SK-N-SH (cell line): ENCODE results near the gene LYRM2. TPM values are rescaled to one million over a fixed set of nuclear protein-coding genes. Genes with fewer than 3 reads are reported as not detected.

Experiments
- CTCF ChIA-PET: fragments of 300-600, 350-600 bp; formaldehyde crosslinking; extraction: SDS; loops from one replicate; lab custom pipeline; 2021; lab: Yijun Ruan, JAX
- POLR2A ChIA-PET: fragments of 350-600 bp; sonication (Branson Sonifier 250); formaldehyde crosslinking; extraction: SDS; loops from one replicate; lab custom pipeline; 2020; ENCODE audit warnings: antibody characterized with exemption, inconsistent platforms; lab: Yijun Ruan, JAX
- DNase-seq: peaks from one replicate; pipeline ENCODE4 v3.0.0; 2012
- H2AFZ ChIP-seq: fragments of 200-600 bp; sonication (generic); 2 replicates; pipeline ENCODE4 v1.8.1; 2016; ENCODE audit warnings: antibody characterized with exemption, mild to moderate bottlenecking, low read depth
- H3F3A ChIP-seq: fragments of 200-600 bp; sonication (generic); replicated peaks from 2 replicates; pipeline ENCODE3; 2016; ENCODE audit warnings: antibody characterized with exemption, mild to moderate bottlenecking; ENCODE audit not compliant: insufficient read depth
- H3K27ac ChIP-seq, 2 experiments: fragments of 200-500 bp in 1 of 2; fragments of 200-600 bp in 1 of 2; sonication (Bioruptor generic) in 1 of 2; sonication (generic), shearing (Covaris generic) in 1 of 2; 2 replicates each; pipeline versions ENCODE4 v1.5.1 to v1.6.1; 2014 to 2016; ENCODE audit warnings: low read depth in 2 of 2, inconsistent platforms in 1 of 2, low read length in 1 of 2, mild to moderate bottlenecking in 1 of 2, mixed read lengths in 1 of 2
- H3K27me3 ChIP-seq: fragments of 200-600 bp; sonication (generic), shearing (Covaris generic); 2 replicates; pipeline ENCODE4 v1.6.1; 2016; ENCODE audit warnings: mixed run types; ENCODE audit not compliant: insufficient read depth
- H3K36me3 ChIP-seq, 2 experiments: fragments of 200-500 bp in 1 of 2; fragments of 200-600 bp in 1 of 2; sonication (Bioruptor generic) in 1 of 2; sonication (generic) in 1 of 2; replicated peaks in 1 of 2; 2 replicates each; pipeline versions ENCODE3 to v1.5.1; 2014 to 2016; ENCODE audit warnings: low read length in 1 of 2, mild to moderate bottlenecking in 1 of 2; ENCODE audit not compliant: insufficient read depth in 2 of 2, control insufficient read depth in 1 of 2
- H3K4me1 ChIP-seq, 2 experiments: fragments of 200-500 bp in 1 of 2; fragments of 200-600 bp in 1 of 2; sonication (Bioruptor generic) in 1 of 2; sonication (generic), shearing (Covaris generic) in 1 of 2; 2 replicates each; pipeline versions ENCODE4 v1.5.1 to v1.6.1; 2014 to 2016; ENCODE audit warnings: low read depth in 1 of 2, low read length in 1 of 2, mixed run types in 1 of 2; ENCODE audit not compliant: insufficient read depth in 2 of 2, control insufficient read depth in 1 of 2
- H3K4me2 ChIP-seq: fragments of 200-600 bp; sonication (generic), shearing (Covaris generic); 2 replicates; pipeline ENCODE4 v1.6.1; 2017; ENCODE audit warnings: mixed run types
- H3K4me3 ChIP-seq, 2 experiments: fragments of 200-500 bp in 1 of 2; fragments of 200-600 bp in 1 of 2; sonication (Bioruptor generic) in 1 of 2; sonication (generic), shearing (Covaris generic) in 1 of 2; 2 replicates each; pipeline versions ENCODE4 v1.5.1 to v1.8.1; 2014 to 2016; ENCODE audit warnings: low read depth in 2 of 2, inconsistent platforms in 1 of 2, low read length in 1 of 2, mild to moderate bottlenecking in 1 of 2, mixed read lengths in 1 of 2, moderate library complexity in 1 of 2
- H3K79me2 ChIP-seq: fragments of 200-600 bp; sonication (generic); 2 replicates; pipeline ENCODE4 v1.8.1; 2017; ENCODE audit warnings: mild to moderate bottlenecking; ENCODE audit not compliant: insufficient read depth
- H3K9ac ChIP-seq: fragments of 200-600 bp; sonication (generic); 2 replicates; pipeline ENCODE4 v1.6.1; 2017; ENCODE audit warnings: mixed run types
- H3K9me2 ChIP-seq: fragments of 200-600 bp; sonication (generic); 2 replicates; pipeline ENCODE4 v1.6.1; 2017; ENCODE audit warnings: mixed run types
- H3K9me3 ChIP-seq: fragments of 200-600 bp; sonication (generic); 2 replicates; pipeline ENCODE4 v1.6.1; 2017; ENCODE audit warnings: mixed run types, mild to moderate bottlenecking, moderate library complexity
- H4K20me1 ChIP-seq: fragments of 200-600 bp; sonication (generic); 2 replicates; pipeline ENCODE4 v1.6.1; 2017; ENCODE audit warnings: mild to moderate bottlenecking, mixed run types; ENCODE audit not compliant: insufficient read depth
- EP300 ChIP-seq, 2 experiments: IDR thresholded peaks; 2 replicates each; pipeline versions ENCODE4 v1.4.0 to v1.6.1; 2012; ENCODE audit warnings: borderline replicate concordance in 1 of 2, low read depth in 1 of 2, low read length in 1 of 2
- EZH2phosphoT487 ChIP-seq: fragments of 200-600 bp; sonication (generic); IDR thresholded peaks from 2 replicates; pipeline ENCODE4 v1.6.1; 2017; ENCODE audit warnings: low read depth, mixed run types, mild to moderate bottlenecking, antibody characterized with exemption, moderate library complexity, borderline replicate concordance
- GATA2 ChIP-seq: sonication (generic); formaldehyde crosslinking; IDR thresholded peaks from 2 replicates; pipeline ENCODE4 v1.5.0; 2020; ENCODE audit warnings: mild to moderate bottlenecking, missing genetic modification reagents
- NFIC ChIP-seq: IDR thresholded peaks from 2 replicates; pipeline ENCODE4 v1.4.0; 2012; ENCODE audit warnings: borderline replicate concordance
- NRF1 ChIP-seq: IDR thresholded peaks from 2 replicates; pipeline ENCODE4 v1.6.1; 2012; ENCODE audit warnings: low read depth, mild to moderate bottlenecking, low read length
- POLR2AphosphoS5 ChIP-seq: IDR thresholded peaks from 2 replicates; pipeline ENCODE4 v1.6.1; 2012; ENCODE audit warnings: low read depth, low read length
- RAD21 ChIP-seq: IDR thresholded peaks from 2 replicates; pipeline ENCODE4 v1.6.1; 2012; ENCODE audit warnings: mild to moderate bottlenecking, low read length
- RCOR1 ChIP-seq: fragments of 150-350 bp; IDR thresholded peaks from 2 replicates; pipeline ENCODE4 v1.6.1; 2017; ENCODE audit warnings: antibody characterized with exemption, low read length
- RFX5 ChIP-seq: IDR thresholded peaks from 2 replicates; pipeline ENCODE4 v1.6.1; 2012; ENCODE audit warnings: mild to moderate bottlenecking, improper control_type of control experiment, low read length
- RXRA ChIP-seq: IDR thresholded peaks from 2 replicates; pipeline ENCODE4 v1.4.0; 2012; ENCODE audit warnings: low read depth, mild to moderate bottlenecking, borderline replicate concordance
- SMC3 ChIP-seq: IDR thresholded peaks from 2 replicates; pipeline ENCODE4 v1.6.1; 2012; ENCODE audit warnings: low read depth, low read length, improper control_type of control experiment
- TCF12 ChIP-seq: IDR thresholded peaks from 2 replicates; pipeline ENCODE4 v1.4.0; 2012
- WGBS: methylation state at CpG from one replicate; pipeline ENCODE4 v1.1.6; 2017; ENCODE audit warnings: low lambda C conversion rate; 5-methylcytosine and 5-hydroxymethylcytosine counted together
- polyA plus RNA-seq, 3 experiments: library from polyadenylated mRNA; depleted of rRNA; stranded (reverse); fragments of >200 nt; gene quantifications; 2 replicates each; pipeline ENCODE4 v1.2.3, GENCODE V29; 2012
- TF ChIP-seq, protein P1 (sequence below): IDR thresholded peaks from 2 replicates; pipeline ENCODE4 v1.4.0; 2012; ENCODE audit warnings: low read depth
- TF ChIP-seq, protein P2 (sequence below): fragments of 150-350 bp; IDR thresholded peaks from 2 replicates; pipeline ENCODE4 v1.6.1; 2016; ENCODE audit warnings: mild to moderate bottlenecking, low read depth, low read length
- TF ChIP-seq, protein P3 (sequence below): IDR thresholded peaks from 2 replicates; pipeline ENCODE4; 2012
- TF ChIP-seq, protein P4 (sequence below): fragments of 200-600 bp; sonication (generic); IDR thresholded peaks from 2 replicates; pipeline ENCODE4 v1.6.1; 2017; ENCODE audit warnings: antibody characterized with exemption, mild to moderate bottlenecking, moderate library complexity
- TF ChIP-seq, protein P5 (sequence below): IDR thresholded peaks from 2 replicates; pipeline ENCODE4 v1.4.0; 2012; ENCODE audit warnings: low read depth, borderline replicate concordance

Gene LYRM2
- polyA plus RNA-seq, 1 of the 3 experiments (the other 2 are of a cell fraction): 14.5 TPM

DNA sequence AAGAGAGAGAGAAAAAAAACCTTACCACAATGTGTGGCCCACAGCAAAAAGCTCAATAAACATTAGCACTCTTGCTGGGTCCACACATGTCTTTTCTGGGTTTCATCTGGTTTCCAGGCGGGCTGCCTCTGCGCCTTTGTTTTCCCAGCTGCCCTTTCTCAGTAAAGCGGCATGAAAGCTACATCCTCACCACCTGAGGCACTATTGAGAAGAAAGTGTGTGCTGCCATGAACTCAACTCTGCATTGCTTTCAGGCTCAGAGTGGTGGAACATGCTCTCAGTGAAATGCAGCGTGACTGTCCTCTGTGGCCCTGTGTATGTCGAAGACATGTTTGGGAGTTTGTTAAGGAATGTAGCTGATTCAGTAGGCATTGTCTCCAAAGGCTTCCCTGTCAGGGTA is 102.3 kb downstream of the LYRM2 start:
- Histone ChIP-seq H3K4me1 (peaks cover 0 to 16% of the 10 kb centered on the region in 2 experiments; a peak in 2 of 4 replicates), H3K79me2 (no peaks in the 10 kb centered on the region), H3K9me2 (no peaks in the 10 kb centered on the region), H3K9me3 (no peaks in the 10 kb centered on the region), H3F3A (no peaks in the 10 kb centered on the region), H3K4me2 (no peak overlapping the region), H3K27me3 (no peaks in the 10 kb centered on the region), H4K20me1 (no peaks in the 10 kb centered on the region), H3K36me3 (no peaks in the 10 kb centered on the region), H3K27ac (peak overlapping the region in 1 of 2 experiments; percentile 88; a peak in 2 of 4 replicates), H3K9ac (no peak overlapping the region), H2AFZ (no peak overlapping the region), H3K4me3 (no peak overlapping the region)
- ChIA-PET CTCF (interaction anchor here (0.6 to 1.1 kb wide), 3 partner anchors 13 to 158 kb away, joined by 3 to 4 read pairs (median 3); no protein-coding TSS in a partner anchor), POLR2A (no interaction called here)
- WGBS: 61% methylated on average over 5 of the region's 5 CpGs
- TF ChIP-seq EZH2phosphoT487 (no peak), RFX5 (no peak), TCF12 (no peak), NFIC (no peak), RXRA (no peak), RAD21 (peak; percentile 41; the same call in 1 of the 2 replicates), RCOR1 (peak; percentile 15; the same call in 1 of the 2 replicates), POLR2AphosphoS5 (no peak), NRF1 (no peak), GATA2 (no peak), EP300 (IDR thresholded peaks at IDR 0.05; ENCODE audit: borderline replicate concordance in 1 of 2, low read depth in 1 of 2, low read length in 1 of 2) (no peak), SMC3 (no peak)
- TF ChIP-seq, protein P1, sequence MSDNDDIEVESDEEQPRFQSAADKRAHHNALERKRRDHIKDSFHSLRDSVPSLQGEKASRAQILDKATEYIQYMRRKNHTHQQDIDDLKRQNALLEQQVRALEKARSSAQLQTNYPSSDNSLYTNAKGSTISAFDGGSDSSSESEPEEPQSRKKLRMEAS: no peak
- TF ChIP-seq, protein P2, sequence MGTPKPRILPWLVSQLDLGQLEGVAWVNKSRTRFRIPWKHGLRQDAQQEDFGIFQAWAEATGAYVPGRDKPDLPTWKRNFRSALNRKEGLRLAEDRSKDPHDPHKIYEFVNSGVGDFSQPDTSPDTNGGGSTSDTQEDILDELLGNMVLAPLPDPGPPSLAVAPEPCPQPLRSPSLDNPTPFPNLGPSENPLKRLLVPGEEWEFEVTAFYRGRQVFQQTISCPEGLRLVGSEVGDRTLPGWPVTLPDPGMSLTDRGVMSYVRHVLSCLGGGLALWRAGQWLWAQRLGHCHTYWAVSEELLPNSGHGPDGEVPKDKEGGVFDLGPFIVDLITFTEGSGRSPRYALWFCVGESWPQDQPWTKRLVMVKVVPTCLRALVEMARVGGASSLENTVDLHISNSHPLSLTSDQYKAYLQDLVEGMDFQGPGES: no peak
- TF ChIP-seq, protein P3, sequence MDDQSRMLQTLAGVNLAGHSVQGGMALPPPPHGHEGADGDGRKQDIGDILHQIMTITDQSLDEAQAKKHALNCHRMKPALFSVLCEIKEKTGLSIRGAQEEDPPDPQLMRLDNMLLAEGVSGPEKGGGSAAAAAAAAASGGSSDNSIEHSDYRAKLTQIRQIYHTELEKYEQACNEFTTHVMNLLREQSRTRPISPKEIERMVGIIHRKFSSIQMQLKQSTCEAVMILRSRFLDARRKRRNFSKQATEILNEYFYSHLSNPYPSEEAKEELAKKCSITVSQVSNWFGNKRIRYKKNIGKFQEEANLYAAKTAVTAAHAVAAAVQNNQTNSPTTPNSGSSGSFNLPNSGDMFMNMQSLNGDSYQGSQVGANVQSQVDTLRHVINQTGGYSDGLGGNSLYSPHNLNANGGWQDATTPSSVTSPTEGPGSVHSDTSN: no peak
- TF ChIP-seq, protein P4, sequence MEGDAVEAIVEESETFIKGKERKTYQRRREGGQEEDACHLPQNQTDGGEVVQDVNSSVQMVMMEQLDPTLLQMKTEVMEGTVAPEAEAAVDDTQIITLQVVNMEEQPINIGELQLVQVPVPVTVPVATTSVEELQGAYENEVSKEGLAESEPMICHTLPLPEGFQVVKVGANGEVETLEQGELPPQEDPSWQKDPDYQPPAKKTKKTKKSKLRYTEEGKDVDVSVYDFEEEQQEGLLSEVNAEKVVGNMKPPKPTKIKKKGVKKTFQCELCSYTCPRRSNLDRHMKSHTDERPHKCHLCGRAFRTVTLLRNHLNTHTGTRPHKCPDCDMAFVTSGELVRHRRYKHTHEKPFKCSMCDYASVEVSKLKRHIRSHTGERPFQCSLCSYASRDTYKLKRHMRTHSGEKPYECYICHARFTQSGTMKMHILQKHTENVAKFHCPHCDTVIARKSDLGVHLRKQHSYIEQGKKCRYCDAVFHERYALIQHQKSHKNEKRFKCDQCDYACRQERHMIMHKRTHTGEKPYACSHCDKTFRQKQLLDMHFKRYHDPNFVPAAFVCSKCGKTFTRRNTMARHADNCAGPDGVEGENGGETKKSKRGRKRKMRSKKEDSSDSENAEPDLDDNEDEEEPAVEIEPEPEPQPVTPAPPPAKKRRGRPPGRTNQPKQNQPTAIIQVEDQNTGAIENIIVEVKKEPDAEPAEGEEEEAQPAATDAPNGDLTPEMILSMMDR: no peak
- TF ChIP-seq, protein P5, sequence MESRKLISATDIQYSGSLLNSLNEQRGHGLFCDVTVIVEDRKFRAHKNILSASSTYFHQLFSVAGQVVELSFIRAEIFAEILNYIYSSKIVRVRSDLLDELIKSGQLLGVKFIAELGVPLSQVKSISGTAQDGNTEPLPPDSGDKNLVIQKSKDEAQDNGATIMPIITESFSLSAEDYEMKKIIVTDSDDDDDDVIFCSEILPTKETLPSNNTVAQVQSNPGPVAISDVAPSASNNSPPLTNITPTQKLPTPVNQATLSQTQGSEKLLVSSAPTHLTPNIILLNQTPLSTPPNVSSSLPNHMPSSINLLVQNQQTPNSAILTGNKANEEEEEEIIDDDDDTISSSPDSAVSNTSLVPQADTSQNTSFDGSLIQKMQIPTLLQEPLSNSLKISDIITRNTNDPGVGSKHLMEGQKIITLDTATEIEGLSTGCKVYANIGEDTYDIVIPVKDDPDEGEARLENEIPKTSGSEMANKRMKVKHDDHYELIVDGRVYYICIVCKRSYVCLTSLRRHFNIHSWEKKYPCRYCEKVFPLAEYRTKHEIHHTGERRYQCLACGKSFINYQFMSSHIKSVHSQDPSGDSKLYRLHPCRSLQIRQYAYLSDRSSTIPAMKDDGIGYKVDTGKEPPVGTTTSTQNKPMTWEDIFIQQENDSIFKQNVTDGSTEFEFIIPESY: no peak
- DNase-seq: peak; percentile 48
